ENCODE measurements around the gene DDX28. TPM values are rescaled to one million over a fixed set of nuclear protein-coding genes. Genes with fewer than 3 reads are reported as not detected.

The DDX28 gene
- total and polyA plus RNA-seq, 10 of the 15 experiments (the other 5 are each of a cell fraction or from before 2014, with no cell fraction given), result 3.6 to 40.4 (median 20.0) TPM

GRCh38 chr16:68022728-68023537, at the start of gene DDX28, which contains the start of gene DUS2 (continued):
- TF ChIP-seq, protein P1, sequence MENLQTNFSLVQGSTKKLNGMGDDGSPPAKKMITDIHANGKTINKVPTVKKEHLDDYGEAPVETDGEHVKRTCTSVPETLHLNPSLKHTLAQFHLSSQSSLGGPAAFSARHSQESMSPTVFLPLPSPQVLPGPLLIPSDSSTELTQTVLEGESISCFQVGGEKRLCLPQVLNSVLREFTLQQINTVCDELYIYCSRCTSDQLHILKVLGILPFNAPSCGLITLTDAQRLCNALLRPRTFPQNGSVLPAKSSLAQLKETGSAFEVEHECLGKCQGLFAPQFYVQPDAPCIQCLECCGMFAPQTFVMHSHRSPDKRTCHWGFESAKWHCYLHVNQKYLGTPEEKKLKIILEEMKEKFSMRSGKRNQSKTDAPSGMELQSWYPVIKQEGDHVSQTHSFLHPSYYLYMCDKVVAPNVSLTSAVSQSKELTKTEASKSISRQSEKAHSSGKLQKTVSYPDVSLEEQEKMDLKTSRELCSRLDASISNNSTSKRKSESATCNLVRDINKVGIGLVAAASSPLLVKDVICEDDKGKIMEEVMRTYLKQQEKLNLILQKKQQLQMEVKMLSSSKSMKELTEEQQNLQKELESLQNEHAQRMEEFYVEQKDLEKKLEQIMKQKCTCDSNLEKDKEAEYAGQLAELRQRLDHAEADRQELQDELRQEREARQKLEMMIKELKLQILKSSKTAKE (IDR thresholded peaks at IDR 0.05; ENCODE audit: low read depth, poor library complexity, severe bottlenecking), result no peak
- TF ChIP-seq CHD2 (IDR thresholded peaks at IDR 0.05; ENCODE audit: borderline replicate concordance, low read depth, low read length) (peak; percentile 64), PML (IDR thresholded peaks at IDR 0.05; ENCODE audit: low read length) (no peak), ZNF384 (IDR thresholded peaks at IDR 0.05; ENCODE audit: borderline replicate concordance, low read depth, low read length) (no peak), ZBTB33 (IDR thresholded peaks at IDR 0.05) (0 out of 2 replicates have a peak, but pooled peaks have one; percentile 6)

All from GM12878 (cell line).